ENCODE measurements around the gene ENOX1. TPM values are rescaled to one million over a fixed set of nuclear protein-coding genes. Genes with fewer than 3 reads are reported as not detected.

ENOX1 gene
- polyA plus RNA-seq, 3 donors, result 8.5 to 11.1 (median 8.7) TPM

- DNase-seq, result no peak
Observed at GRCh38 chr13:43669964-43670363, 116.8 kb downstream of the ENOX1 start.

DNA sequence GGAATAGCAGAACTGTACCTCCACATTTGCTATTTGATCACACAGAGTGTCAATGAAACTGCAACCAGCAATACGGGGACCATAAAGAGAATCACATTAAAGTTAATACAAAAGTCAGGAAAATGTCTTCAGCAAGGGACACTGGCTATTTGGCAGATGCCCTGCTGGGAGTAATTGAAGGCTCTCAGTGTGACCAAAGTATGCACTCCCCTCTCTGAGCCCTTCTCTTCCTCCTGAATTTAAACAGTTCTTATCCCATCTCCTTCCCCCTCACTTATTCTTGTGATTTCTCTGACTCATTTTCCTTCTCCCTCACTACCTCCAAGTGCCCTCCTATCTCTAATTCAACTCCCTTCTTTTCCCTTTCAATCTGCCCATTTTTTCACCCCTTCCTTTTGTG lies 117.7 kb downstream of the ENOX1 start:
- no peak for DNase-seq

GRCh38 chr13:43666403-43666802 lies 120.4 kb downstream of the ENOX1 start:
- DNase-seq, result no peak

DNA sequence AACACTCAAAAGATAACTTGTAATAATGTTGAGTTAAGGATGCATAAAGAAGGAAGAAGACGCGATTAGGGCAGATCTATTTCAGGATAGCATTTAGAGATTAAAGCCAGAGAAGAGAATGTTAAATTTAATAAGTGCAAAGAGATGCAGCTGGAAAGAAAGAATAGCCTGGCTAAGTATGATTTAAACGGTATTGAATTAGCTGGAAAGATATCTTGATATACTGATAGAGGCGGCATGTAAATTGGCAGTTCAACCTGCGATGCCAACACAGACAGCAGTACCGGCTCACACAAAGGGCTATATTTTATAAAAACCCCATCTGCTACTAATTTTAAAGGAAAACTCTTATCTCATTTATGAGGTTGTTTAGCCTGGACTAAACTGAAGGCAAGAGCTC lies 121.4 kb downstream of the ENOX1 start:
- no peak for DNase-seq

DNA sequence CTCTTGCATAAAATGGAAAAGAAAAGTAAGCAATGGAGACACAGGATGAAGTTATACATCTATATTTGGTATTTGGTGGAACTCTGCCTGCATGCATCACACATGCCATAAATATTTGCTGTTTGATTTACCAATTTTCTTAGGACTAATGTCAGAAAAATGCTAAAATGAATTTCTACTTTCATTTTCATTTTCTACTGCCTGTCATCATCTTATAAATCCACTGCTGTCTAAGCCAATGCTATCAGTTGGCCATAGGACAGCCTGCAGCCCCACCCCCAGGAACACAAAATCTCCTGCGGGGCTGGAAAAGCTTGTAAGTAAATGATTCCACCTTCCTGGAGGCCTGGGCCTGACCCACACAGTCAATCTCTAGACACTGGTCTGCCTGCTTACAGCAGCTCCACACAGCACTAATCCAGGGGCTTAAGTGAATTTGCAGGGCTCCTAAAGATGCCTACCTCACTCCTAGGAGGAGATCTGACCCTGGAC lies 122.0 kb downstream of the ENOX1 start:
- DNase-seq, result no peak

DNA sequence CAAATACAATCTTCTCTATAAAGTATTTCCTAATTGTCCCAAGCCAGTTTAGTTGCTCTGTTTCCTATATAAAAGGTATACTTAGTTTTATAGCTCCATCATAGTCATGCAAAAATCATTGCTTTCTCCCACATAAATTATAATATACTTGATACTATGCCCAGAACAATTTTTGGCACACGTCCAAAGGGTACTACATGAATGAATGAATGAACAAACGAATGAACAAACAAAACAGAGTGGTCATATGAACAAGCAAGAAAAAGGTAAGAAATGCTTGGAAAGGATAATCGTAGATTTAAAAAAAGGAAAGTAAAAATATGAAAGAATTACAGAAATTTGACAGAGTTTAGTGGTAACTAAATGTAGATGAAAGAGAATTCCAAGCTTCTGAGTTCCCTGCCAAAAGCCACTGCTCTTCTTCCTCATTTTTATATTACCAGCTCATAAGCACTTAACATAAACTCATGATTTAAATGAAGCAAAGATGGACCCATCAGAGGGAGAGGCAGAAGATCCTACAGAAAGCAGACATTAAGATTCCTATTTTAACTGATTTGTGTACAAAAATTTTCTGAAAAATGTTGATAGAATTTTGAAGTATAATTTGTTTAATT lies 123.2 kb downstream of the ENOX1 start:
- no peak for DNase-seq

DNA sequence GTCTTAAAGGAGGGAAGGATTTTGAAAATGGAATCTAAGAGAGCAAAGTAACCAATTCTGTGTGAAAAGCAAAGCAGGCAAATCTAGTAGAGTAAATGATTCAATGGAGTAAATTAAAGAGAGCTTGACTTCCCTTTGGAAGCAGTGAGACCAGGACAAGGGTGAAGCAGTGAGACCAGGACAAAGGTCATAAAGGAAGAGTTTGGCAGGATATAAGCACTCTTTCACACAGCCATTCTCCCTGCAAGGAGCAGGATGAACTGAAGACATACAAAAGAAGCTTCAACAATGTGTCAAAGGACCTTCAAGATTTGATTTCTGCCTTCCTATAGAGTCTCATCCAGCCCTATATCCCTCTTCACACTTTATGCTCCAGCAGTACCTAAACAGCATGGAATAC lies 123.8 kb downstream of the ENOX1 start:
- DNase-seq, result no peak

- no peak for DNase-seq
Observed at GRCh38 chr13:43661161-43661830, 125.5 kb downstream of the ENOX1 start.

DNA sequence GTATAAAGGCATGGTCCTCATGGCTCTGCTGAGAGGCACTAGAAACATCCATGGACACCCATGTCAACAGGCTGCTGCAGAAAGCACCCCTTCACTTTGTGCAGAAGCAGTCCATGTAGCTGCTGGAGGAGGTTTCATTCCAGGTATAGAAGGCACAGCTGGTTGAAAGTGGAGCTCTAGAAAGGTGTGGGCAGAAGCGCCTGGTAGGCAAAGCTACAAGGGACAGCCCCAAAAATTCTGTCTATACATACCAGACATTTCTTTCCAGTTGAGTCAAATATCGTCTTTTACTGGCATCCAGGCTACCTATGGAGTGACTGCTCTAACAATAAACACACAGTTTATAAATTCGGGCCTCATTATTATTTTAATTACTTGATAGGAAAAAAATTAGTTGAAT lies 129.3 kb downstream of the ENOX1 start:
- no peak for DNase-seq

DNA sequence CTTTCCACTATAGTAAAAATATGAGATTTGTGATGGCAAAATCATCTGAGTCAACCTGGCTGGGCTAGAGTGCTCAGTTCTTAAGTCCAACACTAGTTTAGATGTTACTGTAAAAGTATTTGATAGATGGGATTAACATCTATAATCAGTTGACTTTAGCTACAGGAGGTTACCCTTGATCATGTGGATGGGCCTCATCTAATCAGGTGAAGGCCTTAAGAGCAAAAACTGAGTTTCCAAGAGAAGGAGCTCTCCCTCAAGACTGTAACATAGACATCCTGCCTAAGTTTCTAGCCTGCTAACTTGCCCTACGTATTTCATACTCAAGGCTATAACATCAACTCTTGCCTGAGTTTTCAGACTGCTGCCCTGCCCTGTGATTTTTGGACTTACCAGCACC lies 132.8 kb downstream of the ENOX1 start:
- DNase-seq, result no peak

DNA sequence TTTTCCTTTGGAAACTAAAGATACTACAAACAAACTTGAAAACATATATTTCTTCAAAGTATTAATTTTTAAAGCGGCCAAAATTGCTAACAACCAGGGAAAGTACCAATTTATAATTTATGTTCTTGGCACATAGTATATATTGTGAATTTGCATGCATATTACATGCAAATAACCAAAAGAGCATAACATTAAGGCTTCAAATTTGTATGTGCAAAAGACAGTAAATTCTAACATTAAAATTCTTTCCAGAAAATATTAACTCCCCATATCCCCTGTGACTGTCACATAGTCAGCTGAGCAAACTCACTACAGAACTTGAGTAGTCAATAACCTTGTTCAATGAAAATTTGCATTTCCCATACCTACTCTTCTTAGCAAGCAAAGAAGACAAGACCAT lies 133.4 kb downstream of the ENOX1 start:
- DNase-seq, result no peak

GRCh38 chr13:43652760-43653159 lies 134.0 kb downstream of the ENOX1 start:
- peak; percentile 44 for DNase-seq

GRCh38 chr13:43650882-43651281 lies 135.9 kb downstream of the ENOX1 start:
- DNase-seq, result no peak

GRCh38 chr13:43648733-43649132 lies 138.0 kb downstream of the ENOX1 start:
- no peak for DNase-seq

DNA sequence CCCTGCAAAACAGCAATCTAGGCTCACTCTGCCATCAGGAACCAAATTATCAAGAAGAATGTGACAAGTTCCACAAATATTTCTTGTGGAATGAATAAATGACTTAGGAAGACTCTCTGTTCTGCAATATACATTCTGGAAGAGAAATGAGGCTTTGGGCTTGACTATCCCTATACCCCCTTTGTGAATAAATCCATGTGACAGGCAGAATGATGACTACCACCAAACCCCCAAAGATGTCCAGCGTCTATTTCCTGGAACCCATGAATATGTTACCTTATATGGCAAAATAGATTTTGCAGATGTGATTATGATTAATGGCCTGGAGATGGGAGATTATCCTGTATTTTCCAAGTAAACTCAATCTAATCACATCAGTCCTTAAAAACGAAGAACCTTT lies 139.3 kb downstream of the ENOX1 start:
- no peak for DNase-seq

- DNase-seq, result no peak
Observed at GRCh38 chr13:43640476-43640875, 146.3 kb downstream of the ENOX1 start.

DNA sequence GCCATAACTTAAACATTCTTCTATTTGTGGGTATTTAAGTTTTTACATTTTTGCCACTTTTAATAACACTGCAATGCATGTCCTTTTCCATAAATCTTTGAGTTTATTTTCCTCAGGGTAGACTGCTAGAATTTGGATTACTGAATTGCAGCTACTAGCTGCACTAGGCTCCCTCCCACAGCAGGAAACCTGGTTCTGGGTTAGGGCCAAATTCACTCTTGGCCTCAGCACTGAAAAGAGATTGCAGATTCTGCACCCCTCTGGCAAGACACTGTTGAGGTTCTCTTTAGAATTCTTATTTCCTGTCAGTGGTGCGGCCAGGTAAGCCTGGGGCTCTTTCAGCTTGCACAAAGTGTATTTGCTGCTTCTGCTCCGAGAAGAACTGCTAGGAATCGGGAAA lies 155.7 kb downstream of the ENOX1 start:
- no peak for DNase-seq

DNA sequence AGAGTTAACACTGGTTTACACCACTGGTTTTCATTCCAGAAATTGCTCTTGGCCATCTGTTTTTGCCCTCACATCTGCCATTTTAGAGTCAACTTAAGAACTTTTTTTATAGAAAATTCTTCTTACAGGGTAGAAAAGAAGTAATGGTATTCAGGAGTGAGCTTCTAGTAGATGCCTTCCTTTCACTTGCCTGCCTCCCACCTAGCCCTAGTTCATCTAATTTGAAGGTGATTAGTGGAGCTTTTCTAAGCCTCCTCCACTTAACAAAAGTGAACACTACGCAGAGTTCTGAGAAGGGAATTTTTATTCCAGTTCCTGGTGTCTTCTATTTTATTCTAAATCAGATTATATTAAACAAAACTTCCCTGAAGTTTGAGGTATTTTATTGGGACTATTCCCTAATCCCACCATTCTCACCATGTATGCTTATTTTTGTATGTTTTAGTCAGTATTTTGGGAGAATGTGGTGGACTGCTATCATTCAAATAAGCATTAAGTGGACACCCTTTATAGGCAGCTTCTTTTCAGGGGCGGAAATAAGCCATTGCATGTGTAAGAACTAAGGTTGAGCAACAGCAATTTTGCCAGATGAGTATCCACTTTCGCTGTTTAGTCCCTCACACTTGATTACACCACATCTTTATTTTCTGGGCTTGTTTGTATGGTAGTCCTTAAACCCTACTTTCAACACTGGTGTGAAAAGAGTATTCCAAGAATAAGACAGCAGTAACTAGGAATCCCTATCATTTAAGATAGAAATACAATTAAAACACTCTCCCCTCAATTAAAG lies 156.9 kb downstream of the ENOX1 start:
- no peak for DNase-seq

DNA sequence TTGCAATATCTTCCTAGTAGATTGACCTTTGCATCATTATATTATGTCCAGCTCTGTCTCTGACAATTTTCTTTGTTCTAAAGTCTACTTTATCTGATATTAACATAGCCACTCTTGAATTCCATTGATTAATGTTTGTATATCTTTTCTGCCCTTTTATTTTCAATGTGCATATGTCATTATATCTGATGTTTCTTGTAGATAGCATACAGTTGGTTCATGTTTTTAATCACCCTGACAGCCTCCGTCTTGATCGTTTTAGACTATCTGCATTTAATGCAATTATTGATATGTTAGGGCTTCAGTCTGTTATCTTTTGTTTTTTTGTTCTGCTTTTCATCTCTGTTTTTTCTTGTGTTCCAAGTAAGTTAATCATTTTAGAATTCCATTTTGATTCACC lies 159.8 kb downstream of the ENOX1 start:
- DNase-seq, result no peak

DNA sequence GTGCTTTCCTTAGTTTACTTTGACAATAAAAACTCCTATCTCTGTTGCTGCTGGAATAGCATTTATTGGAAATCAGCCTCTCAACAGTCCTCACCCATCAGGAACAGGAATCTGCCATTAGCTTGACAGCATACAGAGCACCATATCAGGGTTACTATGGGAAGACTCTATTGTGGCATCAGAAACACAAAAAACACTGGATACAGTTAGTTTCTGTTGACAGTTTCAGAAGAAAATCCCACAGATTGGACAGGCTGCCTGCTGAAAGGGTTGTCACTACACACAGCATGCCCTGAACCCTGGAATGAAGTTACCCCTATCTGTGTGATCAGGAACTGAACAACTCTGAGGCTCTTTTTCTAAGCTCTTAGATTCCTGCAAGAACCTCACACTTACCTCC lies 172.7 kb downstream of the ENOX1 start:
- no peak for DNase-seq

DNA sequence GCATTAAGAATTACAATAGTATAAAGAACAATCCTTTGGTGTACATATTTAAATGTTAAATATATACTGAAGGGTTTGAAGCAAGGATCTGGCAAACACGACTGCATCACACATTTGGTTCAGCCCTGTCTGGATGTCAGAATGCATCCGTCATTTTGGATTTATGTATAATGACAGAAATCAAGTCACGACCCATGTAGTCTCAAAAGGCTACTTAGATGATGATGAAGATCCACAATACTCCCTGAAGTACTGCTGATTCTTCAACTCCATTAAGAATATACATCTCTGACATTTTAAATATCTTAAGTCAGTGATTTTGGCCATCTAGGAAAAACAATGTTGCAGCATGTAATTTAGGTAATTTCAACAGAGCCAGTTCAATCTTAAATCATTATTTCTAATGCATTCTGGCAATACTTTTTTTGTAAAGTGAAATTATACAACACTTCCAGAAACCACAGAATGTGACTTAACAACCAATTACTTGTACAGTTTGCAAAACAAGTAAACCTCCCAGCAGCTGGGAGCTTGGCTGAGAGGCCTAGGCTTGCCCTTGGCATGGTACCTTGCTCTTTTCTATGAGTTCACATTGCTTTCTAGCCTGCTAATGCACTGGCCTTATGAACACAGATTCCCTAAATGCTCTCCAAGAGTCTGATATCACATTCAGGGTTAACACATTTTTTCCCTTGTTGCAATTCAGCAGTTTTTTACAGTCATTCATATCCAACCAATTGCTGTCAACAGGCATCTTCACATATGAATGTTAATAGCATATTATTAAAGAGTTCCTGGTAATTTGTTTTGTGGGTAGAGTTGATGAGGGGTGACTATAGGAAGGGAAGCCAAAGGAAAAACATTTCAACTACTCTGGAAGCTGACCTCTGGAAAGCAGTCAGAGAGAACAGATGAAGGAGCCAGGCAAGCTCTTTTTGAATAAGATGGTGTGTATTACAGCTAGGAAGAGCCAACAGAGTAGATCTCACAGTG lies 175.2 kb downstream of the ENOX1 start:
- DNase-seq, result no peak
